ENCODE data around the gene LOC128125822.

DNA sequence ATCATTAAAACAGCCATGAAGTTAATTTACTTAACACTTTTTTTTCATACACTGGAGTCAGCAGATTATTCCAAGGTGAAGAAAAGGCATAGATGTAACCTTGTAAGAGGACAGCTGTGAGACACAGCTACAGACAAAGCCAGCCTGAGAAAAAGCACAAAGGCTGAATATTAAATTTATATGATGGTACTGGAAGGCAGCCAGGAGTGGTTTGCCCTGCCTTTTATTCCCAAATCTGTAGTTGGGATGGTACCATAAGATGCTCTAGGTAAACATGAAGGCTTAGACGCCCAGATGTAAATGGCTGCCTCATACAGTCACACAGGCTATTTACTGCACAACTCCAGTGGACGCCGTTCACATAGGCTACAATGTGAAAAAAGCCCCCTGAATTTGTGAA, 42.1 kb upstream of the LOC128125822 start:
- TF ChIP-seq, protein P1, sequence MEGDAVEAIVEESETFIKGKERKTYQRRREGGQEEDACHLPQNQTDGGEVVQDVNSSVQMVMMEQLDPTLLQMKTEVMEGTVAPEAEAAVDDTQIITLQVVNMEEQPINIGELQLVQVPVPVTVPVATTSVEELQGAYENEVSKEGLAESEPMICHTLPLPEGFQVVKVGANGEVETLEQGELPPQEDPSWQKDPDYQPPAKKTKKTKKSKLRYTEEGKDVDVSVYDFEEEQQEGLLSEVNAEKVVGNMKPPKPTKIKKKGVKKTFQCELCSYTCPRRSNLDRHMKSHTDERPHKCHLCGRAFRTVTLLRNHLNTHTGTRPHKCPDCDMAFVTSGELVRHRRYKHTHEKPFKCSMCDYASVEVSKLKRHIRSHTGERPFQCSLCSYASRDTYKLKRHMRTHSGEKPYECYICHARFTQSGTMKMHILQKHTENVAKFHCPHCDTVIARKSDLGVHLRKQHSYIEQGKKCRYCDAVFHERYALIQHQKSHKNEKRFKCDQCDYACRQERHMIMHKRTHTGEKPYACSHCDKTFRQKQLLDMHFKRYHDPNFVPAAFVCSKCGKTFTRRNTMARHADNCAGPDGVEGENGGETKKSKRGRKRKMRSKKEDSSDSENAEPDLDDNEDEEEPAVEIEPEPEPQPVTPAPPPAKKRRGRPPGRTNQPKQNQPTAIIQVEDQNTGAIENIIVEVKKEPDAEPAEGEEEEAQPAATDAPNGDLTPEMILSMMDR (IDR thresholded peaks at IDR 0.05; ENCODE audit: borderline replicate concordance, extremely low read depth, low read length, poor library complexity, severe bottlenecking) = no peak
- TF ChIP-seq EZH2 (IDR thresholded peaks at IDR 0.05; ENCODE audit: borderline replicate concordance, low read depth, low read length, severe bottlenecking) = no peak

All from DND-41 (cell line).